ENCODE results near the gene FAM222B. TPM values are rescaled to one million over a fixed set of nuclear protein-coding genes. Genes with fewer than 3 reads are reported as not detected.
"Not testable (repeated sequence)": the region's sequence is repeated elsewhere in the genome, so short reads cannot be mapped to it uniquely, and the experiment has no call there.

The FAM222B gene
- polyA plus RNA-seq, 3 donors from 2014 or later, result 2.5 to 13.7 (median 4.9) TPM

DNA sequence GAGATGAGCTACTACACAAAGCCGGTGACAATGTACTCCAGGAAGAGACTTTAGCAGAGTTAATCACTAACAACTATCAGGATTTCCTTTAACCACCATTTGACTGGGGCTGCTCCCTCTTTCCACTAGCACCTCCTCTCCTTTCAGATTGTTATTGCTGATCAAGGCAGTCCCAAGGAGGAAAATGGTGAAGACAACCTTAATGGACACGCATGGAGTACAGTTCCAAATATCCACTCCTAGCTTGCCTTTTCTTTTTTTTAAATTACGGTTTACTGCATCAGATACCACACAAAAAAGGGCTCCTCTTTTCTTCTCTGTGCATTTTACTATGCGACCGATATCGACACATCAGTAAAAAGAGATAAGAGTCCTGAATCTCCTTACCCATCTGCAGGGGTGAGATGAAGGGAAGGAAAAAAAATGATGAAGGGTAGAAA lies 30.9 kb downstream of the FAM222B start:
- H3K4me3 Mint-ChIP-seq, result peak overlapping the region; percentile 92 to 95 (median 93)
- DNase-seq, result peak; percentile 1 to 6 (median 4)
- H3K4me1 Mint-ChIP-seq, result peaks cover 20 to 32% of the 10 kb centered on the region in 2 donors
- peaks cover 0 to 2% (median 2%) of the 10 kb centered on the region in 3 donors for H3K27me3 Mint-ChIP-seq (ENCODE audit: low read depth in 3 of 3)
- H3K9me3 Mint-ChIP-seq, result no peaks in the 10 kb centered on the region
- H3K36me3 Mint-ChIP-seq, result no peaks in the 10 kb centered on the region
- peak overlapping the region; percentile 86 to 95 (median 90) for H3K27ac Mint-ChIP-seq

DNA sequence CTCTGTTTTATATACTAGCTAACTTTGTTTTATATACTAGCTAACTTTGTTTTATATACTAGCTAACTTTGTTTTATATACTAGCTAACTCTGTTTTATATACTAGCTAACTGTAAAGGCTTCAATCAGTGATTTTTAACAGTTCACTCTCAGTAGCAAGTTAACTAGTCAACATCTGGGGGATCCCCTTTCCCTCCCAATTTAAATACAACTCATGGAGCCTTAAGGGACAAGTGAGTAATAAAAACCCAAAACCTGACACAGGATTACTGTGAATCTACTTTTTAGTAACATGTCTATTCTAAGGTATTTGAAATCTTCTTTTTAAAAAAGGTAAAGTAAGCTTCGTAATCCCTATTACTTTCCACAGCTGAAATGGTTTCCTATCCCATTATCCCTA lies 32.2 kb downstream of the FAM222B start:
- H3K27ac Mint-ChIP-seq, result no peak overlapping the region

DNA sequence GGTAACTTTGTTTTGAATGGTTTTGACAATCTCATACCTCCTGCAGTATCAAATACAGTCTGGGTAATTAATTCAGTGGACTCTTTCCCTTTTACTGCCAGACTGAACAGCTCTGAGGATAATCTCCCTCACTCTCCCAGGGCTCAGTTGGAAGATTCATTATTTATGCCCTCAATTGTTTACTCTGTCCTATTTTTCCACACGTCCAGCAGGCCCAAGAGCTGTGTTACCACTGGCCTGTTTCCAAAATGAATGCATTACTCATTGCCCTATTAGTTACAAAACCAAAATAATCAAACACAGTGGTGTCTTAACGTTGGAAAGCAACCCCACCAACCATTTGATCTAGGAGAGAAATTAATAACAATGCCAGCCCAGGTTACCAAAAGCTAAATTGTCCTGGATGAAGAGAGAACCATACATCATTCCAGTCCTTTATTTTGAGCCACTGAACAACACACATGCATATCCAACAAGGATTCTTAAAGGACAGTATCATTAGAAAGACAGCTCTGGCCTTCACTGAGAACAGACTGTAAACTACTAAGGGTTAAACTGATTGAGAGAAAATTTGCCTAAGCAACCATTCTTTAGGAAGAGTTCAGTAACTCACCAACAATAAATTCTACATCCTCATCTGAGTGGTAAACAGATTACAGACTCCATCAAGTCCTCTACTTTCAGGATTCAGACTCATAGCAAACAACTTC lies 34.5 kb downstream of the FAM222B start:
- Mint-ChIP-seq H3K4me3 (no peak overlapping the region), H3K36me3 (peaks cover 0 to 7% (median 0%) of the 10 kb centered on the region in 3 donors), H3K27ac (peak overlapping the region; percentile 0 to 43 (median 19)), H3K27me3 (ENCODE audit: low read depth in 3 of 3) (peaks cover 0 to 2% (median 2%) of the 10 kb centered on the region in 3 donors), H3K9me3 (no peaks in the 10 kb centered on the region), H3K4me1 (peaks cover 20 to 25% of the 10 kb centered on the region in 2 donors)
- no peak for DNase-seq

More for the DNA sequence above, 32.2 kb downstream of the FAM222B start:
- Mint-ChIP-seq H3K4me3 (peak overlapping the region in 1 of 5 donors; percentile 47), H3K27me3 (ENCODE audit: low read depth in 3 of 3) (peaks cover 0 to 2% (median 2%) of the 10 kb centered on the region in 3 donors), H3K36me3 (peaks cover 0 to 4% (median 0%) of the 10 kb centered on the region in 3 donors), H3K9me3 (no peaks in the 10 kb centered on the region), H3K4me1 (peaks cover 20 to 28% of the 10 kb centered on the region in 2 donors)
- no peak for DNase-seq

DNA sequence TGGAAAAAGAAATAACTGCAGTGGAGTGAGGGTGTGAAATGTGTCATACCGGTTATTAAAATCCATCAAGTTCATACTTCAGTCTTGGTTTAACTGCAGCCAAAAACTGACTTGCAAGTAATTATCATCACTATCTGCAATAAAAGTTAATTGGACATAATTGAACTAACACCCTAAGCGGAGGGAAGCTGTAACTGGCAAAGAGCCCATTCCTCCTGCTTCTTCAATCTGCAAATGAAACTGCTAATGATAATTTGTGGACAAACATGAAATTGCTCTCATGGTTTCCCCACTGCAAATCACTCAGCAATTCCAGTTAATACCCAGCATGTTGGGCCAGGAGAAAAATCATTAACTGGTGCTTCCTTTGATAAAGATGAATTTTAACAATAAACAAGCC lies 46.5 kb downstream of the FAM222B start:
- H3K27ac Mint-ChIP-seq, result no peak overlapping the region
- no peak for DNase-seq

DNA sequence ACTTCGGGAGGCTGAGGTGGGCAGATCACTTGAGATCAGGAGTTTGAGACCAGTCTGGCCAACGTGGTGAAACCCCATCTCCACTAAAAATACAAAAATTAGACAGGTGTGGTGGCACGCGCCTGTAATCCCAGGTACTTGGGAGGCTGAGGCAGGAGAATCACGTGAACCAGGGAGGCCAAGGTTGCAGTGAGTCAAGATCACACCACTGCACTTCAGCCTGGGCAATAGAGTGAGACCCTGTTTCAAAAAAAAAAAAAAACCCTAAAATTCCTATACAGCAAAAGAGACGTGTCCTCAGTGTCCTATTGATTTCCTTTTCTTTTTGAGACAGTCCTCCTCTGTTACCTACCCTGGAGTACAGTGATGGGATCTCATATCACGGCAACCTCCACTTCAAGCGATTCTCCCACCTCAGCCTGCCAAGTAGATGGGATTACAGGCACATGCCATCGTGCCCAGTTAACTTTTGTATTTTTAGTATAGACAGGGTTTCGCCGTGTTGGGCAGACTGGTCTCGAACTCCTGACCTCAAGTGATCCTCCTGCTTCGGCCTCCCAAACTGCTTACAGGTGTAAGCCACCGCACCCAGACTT lies 47.6 kb downstream of the FAM222B start:
- H3K4me1 Mint-ChIP-seq, result peaks cover 0 to 21% of the 10 kb centered on the region in 2 donors
- not testable (repeated sequence) for H3K9me3 Mint-ChIP-seq; DNase-seq; H3K4me3 Mint-ChIP-seq; H3K27ac Mint-ChIP-seq; H3K27me3 Mint-ChIP-seq (ENCODE audit: low read depth in 3 of 3); H3K36me3 Mint-ChIP-seq

More for the DNA sequence above, 46.5 kb downstream of the FAM222B start:
- Mint-ChIP-seq H3K27me3 (ENCODE audit: low read depth in 3 of 3) (peaks cover 0 to 3% (median 0%) of the 10 kb centered on the region in 3 donors), H3K36me3 (no peaks in the 10 kb centered on the region), H3K9me3 (no peaks in the 10 kb centered on the region), H3K4me1 (peaks cover 0 to 15% of the 10 kb centered on the region in 2 donors), H3K4me3 (no peak overlapping the region)

DNA sequence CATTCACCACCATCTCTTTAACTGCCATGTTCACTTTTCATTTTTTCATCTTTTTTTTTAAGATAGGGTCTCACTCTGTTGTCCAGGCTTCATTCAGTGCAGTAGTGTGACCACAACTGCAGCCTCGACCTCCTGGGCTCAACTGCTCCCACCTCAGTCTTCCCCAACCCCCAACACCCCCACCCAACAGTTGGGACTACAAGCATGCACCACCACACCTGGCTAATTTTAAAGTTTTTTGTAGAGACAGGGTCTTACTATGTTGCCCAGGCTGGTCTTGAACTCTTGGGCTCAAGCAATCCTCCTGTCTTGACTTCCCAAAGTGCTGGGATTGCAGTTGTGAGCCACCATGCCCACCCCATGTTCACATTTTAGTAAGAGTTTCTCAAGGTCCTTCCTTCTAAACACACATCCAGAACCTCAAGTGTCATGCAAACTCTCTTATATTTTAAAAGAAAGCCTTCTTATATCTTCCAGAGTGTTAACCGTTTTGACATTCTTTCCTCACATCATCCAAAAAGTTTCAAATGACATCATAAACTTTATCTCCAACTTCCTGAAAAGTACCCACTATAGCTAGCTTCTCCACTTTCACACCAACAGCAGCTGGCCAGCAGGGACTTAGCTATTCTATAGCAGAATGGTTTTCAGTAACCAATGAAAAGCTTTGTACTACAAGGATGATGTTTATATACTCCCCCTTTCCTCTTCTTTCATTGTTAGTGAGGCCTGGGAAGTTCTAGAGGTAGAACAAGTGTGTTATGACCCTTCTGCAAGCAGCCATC lies 49.5 kb downstream of the FAM222B start:
- no peak overlapping the region for H3K4me3 Mint-ChIP-seq

DNA sequence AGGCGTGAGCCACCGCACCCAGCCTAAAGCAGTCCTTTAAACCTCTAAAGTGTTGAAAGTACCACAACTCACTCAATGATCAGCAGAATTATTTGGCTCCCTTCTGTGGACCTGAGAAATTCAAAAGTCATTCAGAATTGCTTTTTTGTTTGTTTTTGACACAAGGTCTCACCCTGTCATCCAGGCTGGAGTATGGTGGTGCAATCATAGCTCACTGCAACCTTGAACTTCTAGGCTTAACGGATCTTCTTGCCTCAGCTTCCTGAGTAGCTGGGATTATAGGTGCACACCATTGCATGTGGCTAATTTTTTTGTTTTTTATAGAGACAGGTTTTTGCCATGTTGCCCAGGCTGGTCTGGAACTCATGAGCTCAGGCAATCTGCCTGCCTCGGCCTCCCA lies 54.5 kb downstream of the FAM222B start:
- H3K4me1 Mint-ChIP-seq, result peaks cover 0 to 10% of the 10 kb centered on the region in 2 donors
- DNase-seq, result no peak
- no peaks in the 10 kb centered on the region for H3K36me3 Mint-ChIP-seq
- H3K27me3 Mint-ChIP-seq (ENCODE audit: low read depth in 3 of 3), result peaks cover 0 to 2% (median under 1%) of the 10 kb centered on the region in 3 donors
- no peak overlapping the region for H3K27ac Mint-ChIP-seq
- H3K4me3 Mint-ChIP-seq, result no peak overlapping the region
- H3K9me3 Mint-ChIP-seq, result no peaks in the 10 kb centered on the region

More for the DNA sequence above, 49.5 kb downstream of the FAM222B start:
- H3K9me3 Mint-ChIP-seq, result no peaks in the 10 kb centered on the region
- no peaks in the 10 kb centered on the region for H3K36me3 Mint-ChIP-seq
- peaks cover 0 to 21% of the 10 kb centered on the region in 2 donors for H3K4me1 Mint-ChIP-seq
- peaks cover 0 to 2% (median 0%) of the 10 kb centered on the region in 3 donors for H3K27me3 Mint-ChIP-seq (ENCODE audit: low read depth in 3 of 3)
- no peak for DNase-seq
- H3K27ac Mint-ChIP-seq, result peak overlapping the region in 3 of 6 donors; percentile 50 to 77 (median 64)

DNA sequence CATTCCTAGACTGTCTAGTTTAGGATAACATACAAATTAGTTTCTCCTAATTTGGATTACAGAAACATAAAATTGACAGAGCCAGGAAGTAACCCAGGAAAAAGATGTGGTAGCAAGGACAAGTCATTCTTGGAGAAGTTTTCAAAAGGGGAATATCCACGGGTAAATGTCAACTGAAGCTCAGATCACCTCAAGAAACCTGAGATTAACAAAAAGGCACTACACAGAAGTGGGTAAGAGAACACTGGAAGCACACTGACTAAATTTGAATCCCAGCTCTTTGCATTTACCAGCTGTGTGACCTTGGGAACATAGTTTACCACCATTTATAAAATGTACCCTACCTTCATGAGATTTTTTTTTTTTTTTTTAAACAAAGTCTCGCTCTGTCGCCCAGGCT lies 59.4 kb downstream of the FAM222B start:
- no peak overlapping the region for H3K27ac Mint-ChIP-seq
- H3K9me3 Mint-ChIP-seq, result no peaks in the 10 kb centered on the region
- no peaks in the 10 kb centered on the region for H3K36me3 Mint-ChIP-seq
- no peak overlapping the region for H3K4me3 Mint-ChIP-seq
- peaks cover 0 to 6% (median 0%) of the 10 kb centered on the region in 3 donors for H3K27me3 Mint-ChIP-seq (ENCODE audit: low read depth in 3 of 3)
- H3K4me1 Mint-ChIP-seq, result peaks cover 10 to 25% of the 10 kb centered on the region in 2 donors
- DNase-seq, result no peak

DNA sequence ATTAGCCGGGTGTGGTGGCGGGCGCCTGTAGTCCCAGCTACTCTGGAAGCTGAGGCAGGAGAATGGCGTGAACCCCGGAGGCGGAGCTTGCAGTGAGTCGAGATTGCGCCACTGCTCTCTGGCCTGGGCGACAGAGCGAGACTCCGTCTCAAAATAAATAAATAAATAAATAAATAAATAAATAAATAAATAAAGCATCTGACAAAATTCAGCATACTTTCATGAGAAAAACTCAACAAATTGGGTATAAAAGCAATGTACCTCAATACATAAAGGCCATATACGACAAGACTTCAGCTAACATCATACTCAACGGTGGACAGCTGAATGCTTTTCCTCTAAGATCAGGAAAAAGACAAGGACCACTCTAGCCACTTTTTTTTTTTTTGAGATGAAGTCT lies 63.0 kb downstream of the FAM222B start:
- H3K4me3 Mint-ChIP-seq; H3K36me3 Mint-ChIP-seq; H3K27me3 Mint-ChIP-seq (ENCODE audit: low read depth in 3 of 3); H3K27ac Mint-ChIP-seq; H3K9me3 Mint-ChIP-seq; DNase-seq: not testable (repeated sequence)
- H3K4me1 Mint-ChIP-seq, result peaks cover 25 to 43% of the 10 kb centered on the region in 2 donors

DNA sequence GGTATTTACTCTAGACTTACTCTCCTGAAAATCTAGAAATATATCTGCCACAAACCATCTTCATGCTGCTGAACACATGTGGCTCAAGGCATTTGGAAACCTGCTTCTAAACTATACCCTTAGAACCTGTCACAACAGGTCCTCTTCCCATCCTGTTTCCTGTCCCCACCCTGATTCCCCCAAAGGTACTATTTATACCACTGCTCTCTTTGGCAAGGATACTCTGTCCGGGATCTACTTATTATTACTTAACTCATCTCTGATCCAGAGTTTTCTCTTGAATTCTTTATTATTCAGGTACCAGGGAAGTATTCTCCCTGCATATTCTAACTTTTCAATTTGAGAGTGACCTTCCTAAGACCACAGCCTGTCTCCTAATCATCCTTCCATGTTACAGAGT lies 65.4 kb downstream of the FAM222B start:
- DNase-seq, result no peak
- Mint-ChIP-seq H3K4me3 (no peak overlapping the region), H3K36me3 (no peaks in the 10 kb centered on the region), H3K9me3 (no peaks in the 10 kb centered on the region), H3K4me1 (peaks cover 25 to 43% of the 10 kb centered on the region in 2 donors), H3K27ac (peak overlapping the region; percentile 42 to 94 (median 77)), H3K27me3 (ENCODE audit: low read depth in 3 of 3) (peaks cover 0 to 7% (median 0%) of the 10 kb centered on the region in 3 donors)

DNA sequence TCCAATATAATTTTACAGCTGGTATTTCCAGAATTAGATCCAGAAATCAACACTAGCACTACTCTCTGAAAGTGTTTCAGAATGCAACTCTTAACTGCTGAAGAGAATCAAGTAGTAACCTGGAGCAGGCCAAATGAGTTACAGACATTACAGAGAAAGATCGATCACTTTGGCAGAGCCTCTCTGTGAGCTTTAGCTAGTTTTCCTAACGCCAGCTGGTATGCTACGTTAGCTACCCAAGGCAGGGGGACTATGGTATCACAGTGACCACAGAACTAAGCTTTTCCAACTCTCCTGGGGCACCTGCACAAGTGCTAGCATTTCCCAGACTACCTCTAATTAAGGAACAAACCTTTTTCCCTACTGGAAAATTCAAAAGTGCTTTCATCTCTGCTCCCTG lies 68.4 kb downstream of the FAM222B start:
- Mint-ChIP-seq H3K27ac (no peak overlapping the region), H3K27me3 (ENCODE audit: low read depth in 3 of 3) (peaks cover 0 to 3% (median 0%) of the 10 kb centered on the region in 3 donors), H3K4me1 (peaks cover 25 to 37% of the 10 kb centered on the region in 2 donors), H3K4me3 (no peak overlapping the region), H3K9me3 (no peaks in the 10 kb centered on the region), H3K36me3 (peaks cover 0 to 7% (median 0%) of the 10 kb centered on the region in 3 donors)
- no peak for DNase-seq

DNA sequence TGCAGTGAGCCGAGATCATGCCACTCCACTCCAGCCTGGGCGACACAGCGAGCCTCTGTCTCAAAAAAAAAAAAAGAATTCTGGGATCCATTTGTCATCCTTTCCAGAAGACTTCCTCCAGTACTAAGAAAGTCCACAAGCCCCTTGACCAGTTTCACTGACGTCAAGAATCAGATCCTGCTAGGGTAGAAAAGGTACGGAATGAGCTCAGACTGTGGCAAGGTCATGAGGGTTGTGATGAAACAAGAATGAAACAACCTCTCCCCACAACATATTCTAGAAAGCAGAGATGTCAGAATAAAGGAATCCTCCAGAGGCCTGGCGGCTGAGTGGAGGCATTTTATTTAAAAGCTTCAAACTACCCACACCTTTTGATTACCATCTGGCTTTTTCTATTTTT lies 68.9 kb downstream of the FAM222B start:
- H3K27me3 Mint-ChIP-seq (ENCODE audit: low read depth in 3 of 3), result peaks cover 0 to 3% (median 0%) of the 10 kb centered on the region in 3 donors
- peaks cover 21 to 33% of the 10 kb centered on the region in 2 donors for H3K4me1 Mint-ChIP-seq
- no peak for DNase-seq
- H3K27ac Mint-ChIP-seq, result peak overlapping the region in 1 of 6 donors; percentile 40
- no peak overlapping the region for H3K4me3 Mint-ChIP-seq
- H3K36me3 Mint-ChIP-seq, result peaks cover 0 to 7% (median 0%) of the 10 kb centered on the region in 3 donors
- H3K9me3 Mint-ChIP-seq, result no peaks in the 10 kb centered on the region

DNA sequence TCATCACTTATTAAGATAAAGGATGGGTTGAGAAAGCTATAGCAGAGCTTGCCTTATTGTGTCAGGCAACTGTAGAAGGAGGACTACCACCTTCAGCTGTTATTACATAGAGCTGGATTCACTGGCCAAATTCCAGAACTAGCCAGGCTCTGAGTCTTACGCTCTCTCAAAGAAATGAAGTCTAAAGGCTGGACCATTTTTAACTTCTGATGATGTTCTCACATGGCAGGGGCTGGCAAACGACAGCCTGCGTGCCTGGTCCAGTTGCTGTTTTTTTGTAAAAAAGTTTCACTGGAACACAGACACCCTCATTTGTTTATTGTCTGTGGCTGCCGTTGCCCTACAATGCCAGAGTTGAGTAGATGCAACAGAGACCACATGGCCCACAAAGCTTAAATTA lies 77.6 kb downstream of the FAM222B start:
- Mint-ChIP-seq H3K27me3 (ENCODE audit: low read depth in 3 of 3) (peaks cover 0 to 2% (median 0%) of the 10 kb centered on the region in 3 donors), H3K9me3 (no peaks in the 10 kb centered on the region), H3K4me1 (peaks cover 4 to 12% of the 10 kb centered on the region in 2 donors), H3K4me3 (no peak overlapping the region), H3K27ac (peak overlapping the region in 1 of 6 donors; percentile 51), H3K36me3 (peaks cover 0 to 14% (median 0%) of the 10 kb centered on the region in 3 donors)
- DNase-seq, result no peak
